GM19043 (cell line): ENCODE data around the gene CAPN12.
"Not testable (repeated sequence)": the region's sequence is repeated elsewhere in the genome, so short reads cannot be mapped to it uniquely, and the experiment has no call there.

Source experiments
- ATAC-seq: cut with Tn5 transposase; IDR thresholded peaks from one replicate; pipeline ENCODE4 v1.9.1; 2021; ENCODE audit warnings: low read depth; ENCODE audit not compliant: unreplicated experiment

Gene CAPN12, protein sequence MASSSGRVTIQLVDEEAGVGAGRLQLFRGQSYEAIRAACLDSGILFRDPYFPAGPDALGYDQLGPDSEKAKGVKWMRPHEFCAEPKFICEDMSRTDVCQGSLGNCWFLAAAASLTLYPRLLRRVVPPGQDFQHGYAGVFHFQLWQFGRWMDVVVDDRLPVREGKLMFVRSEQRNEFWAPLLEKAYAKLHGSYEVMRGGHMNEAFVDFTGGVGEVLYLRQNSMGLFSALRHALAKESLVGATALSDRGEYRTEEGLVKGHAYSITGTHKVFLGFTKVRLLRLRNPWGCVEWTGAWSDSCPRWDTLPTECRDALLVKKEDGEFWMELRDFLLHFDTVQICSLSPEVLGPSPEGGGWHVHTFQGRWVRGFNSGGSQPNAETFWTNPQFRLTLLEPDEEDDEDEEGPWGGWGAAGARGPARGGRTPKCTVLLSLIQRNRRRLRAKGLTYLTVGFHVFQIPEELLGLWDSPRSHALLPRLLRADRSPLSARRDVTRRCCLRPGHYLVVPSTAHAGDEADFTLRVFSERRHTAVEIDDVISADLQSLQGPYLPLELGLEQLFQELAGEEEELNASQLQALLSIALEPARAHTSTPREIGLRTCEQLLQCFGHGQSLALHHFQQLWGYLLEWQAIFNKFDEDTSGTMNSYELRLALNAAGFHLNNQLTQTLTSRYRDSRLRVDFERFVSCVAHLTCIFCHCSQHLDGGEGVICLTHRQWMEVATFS

DNA sequence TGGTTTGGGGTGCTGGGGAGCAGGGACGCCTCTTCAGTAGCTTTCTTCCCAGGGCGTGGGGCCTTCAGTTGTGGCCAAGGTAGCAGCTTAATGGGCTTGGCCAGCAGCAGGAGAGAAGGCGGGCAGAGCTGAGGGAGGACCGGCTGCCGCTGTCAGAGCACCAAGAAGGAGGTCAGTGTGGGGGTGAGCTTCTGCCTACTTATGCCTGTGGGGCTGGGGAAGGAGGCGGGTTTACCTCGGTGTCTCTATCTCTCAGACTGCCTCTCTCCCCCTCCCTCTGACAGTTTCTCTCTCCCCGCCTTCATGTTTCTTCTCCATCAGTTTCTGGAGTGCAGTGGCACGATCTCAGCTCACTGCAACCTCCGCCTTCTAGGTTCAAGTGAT lies at the start of gene CAPN12:
Gene CAPN12 (minus strand): TSS at position 177 of the 384 bp plus-strand sequence. CDS start 309 bp downstream, outside the sequence.
- no peak for ATAC-seq

DNA sequence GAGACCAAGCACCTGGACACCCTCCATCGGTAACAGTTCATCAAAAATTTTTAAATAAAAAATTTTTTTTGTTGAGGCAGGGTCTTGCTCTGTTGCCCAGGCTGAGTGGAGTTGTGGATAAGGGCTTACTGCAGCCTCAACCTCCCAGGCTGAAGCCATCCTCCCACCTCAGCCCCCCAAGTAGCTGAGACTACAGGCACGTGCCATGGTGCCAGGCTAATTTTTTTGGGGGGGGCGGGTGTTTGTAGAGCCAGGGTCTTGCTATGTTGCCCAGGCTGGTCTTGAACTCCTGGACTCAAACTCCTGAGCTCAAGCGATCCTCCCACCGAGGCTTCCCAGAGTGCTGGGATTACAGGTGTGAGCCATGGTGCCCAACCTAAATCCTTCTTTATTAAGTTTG lies 49.4 kb upstream of the CAPN12 start:
- ATAC-seq, result no peak

DNA sequence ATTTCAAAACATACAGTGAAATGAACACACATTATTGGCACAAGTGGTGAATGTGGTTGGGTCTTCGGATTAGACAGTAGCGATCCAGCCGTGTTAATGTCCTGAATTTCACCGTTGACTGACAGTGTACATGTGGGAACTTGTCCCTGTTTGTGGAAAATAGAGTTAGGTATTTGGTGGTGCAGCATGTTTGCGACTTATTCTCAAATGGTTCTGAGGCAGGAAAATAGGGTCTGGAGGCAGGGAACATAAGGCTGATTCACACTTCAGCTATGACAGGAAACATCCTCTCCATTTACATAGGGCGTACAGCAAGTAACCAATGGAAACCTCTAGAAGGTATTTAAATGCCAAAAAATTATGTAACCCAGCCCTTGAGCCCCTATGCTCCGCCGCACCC lies 48.9 kb upstream of the CAPN12 start:
- no peak for ATAC-seq

DNA sequence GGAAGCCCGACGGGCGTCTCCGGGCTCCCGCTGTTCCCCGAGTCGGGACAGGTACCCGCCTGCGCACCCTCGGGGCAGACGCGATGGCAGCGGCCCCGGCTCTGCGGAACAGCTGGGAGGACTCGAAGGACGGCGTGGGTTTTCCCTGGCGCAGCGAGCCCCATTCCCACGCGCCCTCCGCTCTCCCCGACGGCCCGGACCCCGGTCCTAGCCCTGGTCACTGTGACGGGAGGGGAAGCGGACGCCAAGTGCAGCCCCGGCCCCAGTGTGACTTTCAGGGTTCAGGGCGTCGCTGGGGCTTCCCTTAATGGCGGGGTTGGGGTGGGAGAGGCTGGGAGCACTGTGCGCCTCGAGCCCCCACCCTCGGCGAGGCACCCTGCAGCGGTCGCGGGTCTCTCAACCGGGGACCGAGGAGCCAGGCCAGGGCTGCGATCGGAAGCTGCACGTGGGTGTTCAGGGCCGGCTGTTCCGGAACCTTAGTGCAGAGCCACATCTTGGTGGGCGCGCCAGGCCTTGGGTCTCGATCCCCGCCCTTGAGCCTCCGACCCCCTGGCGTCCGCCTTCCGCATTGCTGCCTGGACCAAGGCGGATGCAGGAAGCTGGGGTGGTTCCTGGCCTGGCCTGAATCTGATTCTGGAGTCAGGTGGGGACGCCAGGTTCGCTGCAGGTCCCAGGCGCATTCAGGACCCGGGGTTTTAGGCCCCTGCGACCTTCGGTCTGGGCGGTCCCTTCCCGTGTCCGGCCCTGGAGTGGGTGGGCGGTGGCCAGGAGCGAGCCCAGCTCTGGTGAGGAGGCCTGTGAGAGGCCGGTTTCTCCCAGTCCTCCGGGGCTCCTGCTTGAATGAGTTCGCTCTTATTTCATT lies 48.2 kb upstream of the CAPN12 start:
- no peak for ATAC-seq

DNA sequence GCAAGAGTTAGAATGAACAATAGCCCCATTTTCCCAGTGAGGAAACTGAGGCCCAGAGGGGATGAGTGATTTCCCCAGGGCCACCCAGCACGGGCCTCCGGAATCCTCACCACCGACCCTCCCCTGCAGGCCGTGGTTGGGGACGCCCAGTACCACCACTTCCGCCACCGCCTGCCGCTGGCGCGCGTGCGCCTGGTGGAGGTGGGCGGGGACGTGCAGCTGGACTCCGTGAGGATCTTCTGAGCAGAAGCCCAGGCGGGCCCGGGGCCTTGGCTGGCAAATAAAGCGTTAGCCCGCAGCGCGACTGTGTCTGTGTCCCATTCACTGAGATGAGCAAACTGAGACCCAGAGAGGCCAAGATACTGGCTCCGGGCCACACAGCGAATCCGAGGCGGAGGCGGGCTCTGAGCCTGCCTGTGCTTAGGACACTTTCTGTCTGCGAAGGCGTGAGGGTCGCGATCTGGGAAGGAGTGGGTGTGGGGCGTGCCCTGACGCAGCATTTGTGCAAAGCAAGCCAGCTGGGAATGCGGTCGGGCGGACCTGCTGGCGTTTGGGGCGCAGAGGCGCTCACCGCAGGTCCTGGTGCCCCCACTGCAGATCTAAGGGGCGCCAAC lies 47.3 kb upstream of the CAPN12 start:
- not testable (repeated sequence) for ATAC-seq

DNA sequence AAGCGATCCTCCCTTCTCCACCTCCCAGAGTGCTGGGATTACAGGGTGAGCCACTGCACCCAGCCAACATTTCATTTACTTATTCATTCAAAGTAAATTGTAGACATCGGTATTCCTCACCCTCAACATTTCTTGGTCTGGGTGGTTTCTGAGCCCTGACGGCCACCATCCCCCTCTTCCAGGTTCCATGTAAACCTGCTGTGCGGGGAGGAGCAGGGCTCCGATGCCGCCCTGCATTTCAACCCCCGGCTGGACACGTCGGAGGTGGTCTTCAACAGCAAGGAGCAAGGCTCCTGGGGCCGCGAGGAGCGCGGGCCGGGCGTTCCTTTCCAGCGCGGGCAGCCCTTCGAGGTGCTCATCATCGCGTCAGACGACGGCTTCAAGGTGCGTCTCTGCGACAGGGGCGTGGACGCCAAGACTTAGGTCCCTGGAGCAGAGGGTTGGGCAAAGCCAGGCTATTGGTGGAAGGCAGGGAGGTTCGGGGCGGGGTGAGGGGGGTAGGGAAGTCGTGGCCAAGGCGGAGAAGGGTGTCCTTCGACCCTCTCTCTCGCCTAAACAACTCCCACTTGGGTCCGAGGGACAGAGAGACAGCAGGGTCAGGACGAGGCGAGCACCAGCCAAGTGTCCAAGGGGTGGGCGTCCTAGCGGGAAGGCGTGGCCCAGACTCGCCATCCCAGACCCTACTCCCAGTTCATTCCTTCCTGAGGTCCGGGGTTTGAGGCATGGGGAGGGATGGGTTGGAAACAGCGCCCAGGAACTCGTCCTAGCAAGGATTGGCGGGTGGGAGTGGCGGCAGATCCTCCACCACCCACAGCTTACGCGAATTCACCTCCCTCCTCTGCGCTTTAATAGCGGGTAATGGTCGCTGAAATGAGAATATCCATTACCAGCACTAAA lies 46.5 kb upstream of the CAPN12 start:
- not testable (repeated sequence) for ATAC-seq

DNA sequence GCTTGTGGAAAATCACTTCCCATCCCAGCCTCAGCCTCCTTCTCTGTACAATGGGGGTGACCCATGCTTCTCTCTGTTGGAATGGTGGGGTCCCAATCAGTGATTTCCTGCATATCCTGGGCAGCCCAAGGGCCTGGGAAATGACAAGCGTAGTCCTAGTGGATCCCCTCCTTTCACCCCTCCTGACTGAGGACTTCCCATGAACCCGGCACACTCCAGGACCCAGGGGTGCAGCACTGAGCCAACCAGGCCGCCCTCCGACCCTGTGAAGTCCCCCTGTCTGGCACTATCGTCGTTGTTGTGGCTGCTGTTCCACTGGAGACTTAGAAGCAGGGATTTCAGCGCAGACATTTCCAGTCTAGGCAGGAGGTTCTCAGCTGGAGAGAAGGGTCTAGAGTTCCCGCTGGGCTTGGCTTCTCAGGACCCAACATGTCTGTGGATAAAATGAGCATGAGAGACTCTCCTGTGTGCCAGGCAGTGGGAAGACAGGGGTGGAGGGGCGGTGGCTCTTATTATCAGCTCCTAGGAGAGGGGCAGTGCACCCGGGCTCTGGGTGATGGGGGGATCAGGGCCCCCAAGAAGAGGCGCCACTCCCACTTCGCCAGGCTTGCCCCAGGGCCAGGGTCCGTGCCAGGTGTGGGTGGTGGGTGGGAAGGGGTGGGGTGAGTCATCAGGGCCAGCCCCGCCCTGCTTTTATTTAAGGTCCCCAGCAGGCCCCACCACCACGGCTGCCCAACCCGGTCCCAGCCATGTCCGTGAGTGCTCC lies 44.4 kb upstream of the CAPN12 start, which contains the start of gene LGALS7B:
Gene LGALS7B (plus strand): TSS at position 723 of the 766 bp plus-strand sequence. CDS start 27 bp downstream, at position 750.
- ATAC-seq, result no peak

DNA sequence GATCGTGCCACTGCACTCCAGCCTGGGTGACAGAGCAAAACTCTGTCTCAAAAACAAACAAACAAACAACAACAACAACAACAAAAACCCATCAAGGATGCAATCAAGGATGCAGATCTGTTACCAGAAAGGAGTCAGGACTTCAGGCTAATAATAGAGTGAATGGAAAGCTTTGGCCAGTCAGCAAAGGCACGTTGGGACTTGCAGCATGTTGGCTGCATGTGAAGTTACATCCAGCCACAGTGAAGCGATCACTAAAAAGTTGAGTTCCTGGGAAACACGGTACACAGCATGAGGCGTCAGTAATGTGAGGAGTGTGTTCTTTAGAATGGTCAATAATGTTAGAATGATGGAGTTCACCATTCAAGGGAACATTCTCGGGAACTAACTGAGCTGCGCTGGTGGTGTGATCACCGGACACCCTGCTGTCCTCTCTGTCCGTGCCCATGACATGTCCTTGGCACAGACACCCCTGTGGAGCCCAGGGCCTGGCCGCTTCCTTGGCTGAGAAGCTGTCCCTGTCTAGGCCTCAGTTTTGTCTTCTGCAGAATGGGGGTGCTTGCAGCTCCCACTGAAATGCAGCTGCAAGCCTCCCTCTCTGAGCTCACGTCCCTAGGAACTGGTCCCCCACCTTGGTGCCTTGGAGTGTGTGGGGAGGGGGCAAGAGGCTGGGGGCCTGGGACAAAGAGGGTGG lies 42.4 kb upstream of the CAPN12 start:
- no peak for ATAC-seq

DNA sequence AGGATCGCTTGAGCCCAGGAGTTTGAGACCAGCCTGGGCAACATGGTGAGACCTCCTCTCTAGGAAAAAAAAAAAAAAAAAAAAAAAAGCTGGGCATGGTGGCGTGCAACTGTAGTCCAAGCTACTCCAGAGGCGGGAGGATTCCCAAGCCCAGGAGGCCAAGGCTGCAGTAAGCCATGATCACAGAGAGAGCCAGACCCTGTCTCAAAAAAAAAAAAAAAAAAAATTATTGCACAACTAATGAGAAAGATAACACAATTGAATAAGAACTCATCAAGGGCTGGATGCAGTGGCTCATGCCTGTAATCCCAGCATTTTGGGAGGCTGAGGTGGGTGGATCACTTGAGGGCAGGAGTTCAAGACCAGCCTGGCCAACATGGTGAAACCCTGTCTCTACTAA lies 41.8 kb upstream of the CAPN12 start:
- not testable (repeated sequence) for ATAC-seq

DNA sequence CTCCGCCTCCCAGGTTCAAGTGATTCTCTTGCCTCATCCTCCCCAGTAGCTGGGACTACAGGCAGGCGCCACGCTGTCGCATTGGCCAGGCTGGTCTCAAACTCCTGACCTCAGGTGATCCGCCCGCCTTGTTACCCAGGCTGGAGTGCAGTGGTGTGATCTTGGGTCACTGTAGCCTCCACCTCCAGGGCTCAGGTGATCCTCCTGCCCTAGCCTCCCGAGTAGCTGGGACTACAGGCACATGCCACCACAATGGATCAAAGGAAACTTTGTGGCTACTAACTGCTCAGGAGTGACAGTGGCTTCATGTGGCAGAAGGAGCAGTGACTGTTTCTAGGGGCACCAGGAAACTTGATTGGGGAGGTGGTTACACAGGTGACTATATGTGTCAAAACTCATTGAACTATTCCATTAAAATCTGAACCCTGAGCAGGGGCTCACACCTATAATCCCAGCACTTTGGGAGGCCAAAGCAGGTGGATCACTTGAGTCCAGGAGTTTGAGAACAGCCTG lies 41.0 kb upstream of the CAPN12 start:
- ATAC-seq, result no peak

DNA sequence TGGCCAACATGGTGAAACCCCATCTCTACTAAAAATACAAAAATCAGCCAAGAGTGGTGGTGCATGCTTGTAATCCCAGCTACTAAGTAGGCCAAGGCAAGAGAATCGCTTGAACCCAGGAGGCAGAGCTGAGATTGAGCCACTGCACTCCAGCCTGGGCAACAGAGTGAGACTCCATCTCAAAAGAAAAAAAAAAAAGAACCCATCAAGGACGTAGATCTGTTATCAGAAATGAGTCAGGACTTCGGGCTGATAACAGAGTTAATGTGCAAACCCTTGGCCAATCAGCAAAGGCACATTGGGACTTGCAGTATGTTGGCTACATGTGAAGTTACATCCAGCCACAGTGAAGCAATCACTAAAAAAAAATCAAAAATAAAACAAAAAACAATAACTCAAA lies 40.0 kb upstream of the CAPN12 start:
- no peak for ATAC-seq

DNA sequence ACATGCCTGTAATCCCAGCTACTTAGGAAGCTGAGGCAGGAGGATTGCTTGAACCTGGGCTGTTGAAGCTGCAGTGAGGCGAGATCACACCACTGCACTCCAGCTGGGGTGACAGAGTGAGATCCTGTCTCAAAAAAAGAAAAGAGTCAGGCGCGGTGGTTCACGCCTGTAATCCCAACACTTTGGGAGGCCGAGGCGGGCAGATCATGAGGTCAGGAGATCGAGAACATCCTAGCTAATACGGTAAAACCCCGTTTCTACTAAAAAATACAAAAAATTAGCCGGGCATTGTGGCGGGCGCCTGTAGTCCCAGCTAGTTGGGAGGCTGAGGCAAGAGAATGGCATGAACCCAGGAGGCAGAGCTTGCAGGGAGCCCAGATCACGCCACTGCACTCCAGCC lies 37.9 kb upstream of the CAPN12 start:
- ATAC-seq, result not testable (repeated sequence)

DNA sequence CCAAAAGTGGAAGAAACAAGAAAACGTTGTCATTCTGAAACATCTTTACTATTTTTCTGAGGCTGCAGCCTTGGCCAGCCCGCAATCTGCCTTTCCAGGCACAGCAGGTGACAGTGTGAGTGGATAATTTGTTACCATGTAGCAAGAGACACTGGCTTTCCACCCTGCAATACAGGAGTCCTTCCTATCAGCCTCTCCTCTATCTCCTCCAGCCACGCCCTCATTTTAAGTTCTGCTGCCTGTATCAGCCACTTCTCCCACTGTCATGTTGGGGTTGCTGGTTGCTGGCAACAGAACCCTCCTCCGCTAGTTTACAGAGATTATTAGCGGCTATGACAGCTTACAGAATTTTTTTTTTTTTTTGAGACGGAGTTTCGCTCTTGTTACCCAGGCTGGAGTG lies 36.8 kb upstream of the CAPN12 start:
- ATAC-seq, result no peak

DNA sequence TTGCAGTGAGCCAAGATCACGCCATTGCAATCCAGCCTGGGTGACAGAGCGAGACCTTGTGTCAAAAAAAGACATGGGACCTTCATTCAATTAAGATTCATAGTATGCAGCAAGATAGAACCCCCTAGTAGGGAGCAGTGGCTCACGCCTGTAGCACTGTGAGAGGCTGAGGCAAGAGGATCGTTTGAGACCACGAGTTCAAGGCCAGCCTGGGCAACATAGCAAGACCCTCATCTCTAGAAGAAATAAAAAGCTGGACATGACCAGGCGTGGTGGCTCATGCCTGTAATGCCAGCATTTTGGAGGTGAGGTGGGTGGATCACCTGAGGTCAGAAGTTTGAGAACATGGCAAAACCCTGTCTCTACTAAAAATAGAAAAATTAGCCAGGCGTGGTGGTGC lies 36.2 kb upstream of the CAPN12 start:
- no peak for ATAC-seq

DNA sequence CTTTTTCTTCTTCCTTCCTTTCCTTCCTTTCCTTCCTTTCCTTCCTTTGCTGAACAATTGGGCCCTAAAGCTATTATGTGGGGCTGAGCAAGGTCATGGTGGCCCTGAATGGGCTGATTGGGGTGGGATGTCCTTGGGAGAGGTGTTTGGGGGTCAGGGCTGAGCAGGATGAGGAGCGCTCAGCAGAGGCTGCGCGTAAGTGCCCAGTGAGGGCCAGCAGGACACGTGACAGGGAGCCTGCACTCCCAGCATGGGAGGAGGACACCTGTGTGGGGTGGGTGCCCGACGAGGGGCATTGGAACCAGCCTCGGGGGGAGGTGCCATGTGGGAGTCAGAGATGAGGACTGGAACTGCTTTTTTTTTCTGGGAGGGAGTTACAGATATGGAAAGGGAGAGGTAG lies 34.5 kb upstream of the CAPN12 start:
- no peak for ATAC-seq

DNA sequence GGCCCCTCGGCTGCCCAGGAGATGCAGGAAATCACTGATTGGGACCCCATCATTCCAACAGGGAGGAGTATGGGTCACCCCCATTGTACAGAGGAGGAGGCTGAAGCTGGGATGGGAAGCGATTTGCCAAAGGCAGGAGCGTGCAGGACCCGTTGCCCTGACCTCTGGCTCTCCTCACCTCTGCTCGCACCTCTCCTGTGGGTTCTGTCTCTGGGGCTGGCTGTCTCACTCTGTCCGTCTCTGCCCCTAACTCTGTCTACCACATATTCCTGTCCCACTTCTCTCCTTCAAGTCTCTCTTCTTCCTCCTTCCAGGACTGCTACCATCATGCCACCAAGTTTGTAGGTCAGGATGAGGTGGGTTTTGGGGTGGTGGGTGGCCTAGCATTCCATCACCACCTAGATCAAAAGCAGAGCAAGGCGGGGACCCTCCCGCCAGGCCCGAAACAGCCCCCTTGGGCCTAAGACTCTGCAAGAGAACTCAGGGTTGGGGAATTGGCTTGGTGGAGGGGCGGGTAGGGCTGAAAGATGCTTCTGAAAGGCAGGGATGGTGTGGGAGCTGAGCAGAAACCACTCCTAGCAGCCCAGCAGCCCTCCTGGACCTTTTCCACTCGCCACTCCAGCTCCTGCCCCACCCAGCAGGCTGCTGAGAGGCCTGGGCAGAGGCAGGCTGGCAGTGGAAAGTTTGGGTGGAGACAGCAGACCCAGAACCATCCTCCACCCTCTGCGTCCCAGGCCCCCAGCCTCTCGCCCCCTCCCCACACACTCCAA lies 30.1 kb upstream of the CAPN12 start:
- ATAC-seq, result no peak

DNA sequence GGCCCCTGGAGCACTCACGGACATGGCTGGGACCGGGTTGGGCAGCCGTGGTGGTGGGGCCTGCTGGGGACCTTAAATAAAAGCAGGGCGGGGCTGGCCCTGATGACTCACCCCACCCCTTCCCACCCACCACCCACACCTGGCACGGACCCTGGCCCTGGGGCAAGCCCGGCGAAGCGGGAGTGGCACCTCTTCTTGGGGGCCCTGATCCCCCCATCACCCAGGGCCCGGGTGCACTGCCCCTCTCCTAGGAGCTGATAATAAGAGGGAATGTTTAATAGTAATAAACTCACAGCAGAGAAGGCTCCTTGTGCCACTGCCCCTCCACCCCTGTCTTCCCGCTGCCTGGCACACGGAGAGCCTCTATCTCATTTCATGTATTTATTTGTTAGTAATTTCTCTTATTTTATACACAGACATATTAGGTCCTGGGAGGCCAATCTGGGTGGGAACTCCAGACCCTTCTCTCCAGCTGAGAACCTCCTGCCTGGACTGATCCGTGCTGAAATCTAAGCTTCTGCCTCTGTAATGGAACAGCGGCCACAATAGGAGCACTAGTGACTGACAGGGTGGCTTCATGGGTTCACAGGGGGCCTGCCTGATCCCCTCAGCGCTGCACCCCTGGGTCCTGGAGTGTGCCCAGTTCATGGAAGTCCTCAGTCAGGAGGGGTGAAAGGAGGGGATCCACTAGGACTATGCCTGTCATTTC lies 29.3 kb upstream of the CAPN12 start, which contains the start of gene LGALS7:
Gene LGALS7 (minus strand): TSS at position 49 of the 709 bp plus-strand sequence. CDS start 25 bp downstream, at position 24.
- no peak for ATAC-seq
